GM19240 (cell line): ENCODE data around the gene FLRT2.

Experiments used
- DNase-seq: peaks from one replicate; pipeline ENCODE4 v3.0.0; 2011; ENCODE audit warnings: low spot score; ENCODE audit not compliant: insufficient read length

Gene FLRT2

DNA sequence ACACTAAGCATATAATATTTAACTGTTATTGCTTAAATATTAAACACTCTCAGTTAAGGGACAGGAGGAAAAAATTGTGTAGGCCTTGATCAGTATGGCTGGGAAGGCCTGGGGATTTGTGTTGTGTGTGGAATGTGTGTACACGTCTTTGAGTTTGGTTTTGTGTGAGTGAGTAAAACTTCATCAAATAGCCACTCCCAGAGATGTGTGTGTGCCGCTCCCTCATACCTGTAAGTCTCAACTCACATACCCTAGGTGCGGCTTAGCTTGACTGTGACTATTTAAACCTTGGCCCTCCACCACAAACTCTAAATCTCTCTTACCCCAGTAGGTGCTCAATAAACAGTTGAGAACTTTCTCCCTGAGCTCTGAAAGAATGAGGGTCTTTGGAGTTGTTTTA is 64.3 kb downstream of the FLRT2 start:
- DNase-seq, result no peak

DNA sequence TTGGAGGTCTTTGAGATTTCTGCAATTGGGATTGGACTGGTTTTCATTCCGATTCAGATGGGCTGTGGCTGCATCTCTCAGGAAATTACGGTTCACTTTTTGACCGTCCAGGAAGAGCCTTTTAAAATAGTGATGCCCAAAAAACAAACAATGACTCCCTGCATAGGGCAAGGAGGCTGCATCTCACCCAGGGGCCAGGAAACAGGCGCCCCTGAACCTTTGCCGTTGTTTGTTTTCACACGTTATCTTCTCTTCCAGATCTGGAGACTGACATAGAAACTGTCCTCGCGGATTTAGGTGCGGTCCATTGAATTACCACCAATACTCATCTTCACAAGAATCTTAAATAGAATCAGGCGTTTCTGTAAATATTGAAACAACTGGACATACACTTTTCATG is 66.0 kb downstream of the FLRT2 start:
- no peak for DNase-seq

DNA sequence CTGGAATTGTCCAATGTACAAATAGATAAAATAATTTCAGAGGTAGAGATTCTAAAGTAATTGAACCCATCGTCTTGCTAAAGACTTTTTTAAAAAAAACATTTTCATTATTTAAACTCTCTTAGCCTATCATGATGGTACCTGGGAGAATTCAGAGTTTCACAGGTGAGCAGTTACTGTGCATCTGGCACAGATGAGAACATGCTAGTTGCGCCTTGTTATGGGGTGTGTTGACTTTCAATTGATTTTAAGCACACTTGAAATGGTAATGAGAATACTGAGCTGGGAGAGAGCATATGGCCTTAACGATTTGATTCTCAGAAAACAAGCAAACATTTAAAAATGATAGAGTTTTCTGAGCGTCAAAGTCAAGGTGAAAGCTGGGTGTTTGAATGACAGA is 66.6 kb downstream of the FLRT2 start:
- DNase-seq, result no peak

DNA sequence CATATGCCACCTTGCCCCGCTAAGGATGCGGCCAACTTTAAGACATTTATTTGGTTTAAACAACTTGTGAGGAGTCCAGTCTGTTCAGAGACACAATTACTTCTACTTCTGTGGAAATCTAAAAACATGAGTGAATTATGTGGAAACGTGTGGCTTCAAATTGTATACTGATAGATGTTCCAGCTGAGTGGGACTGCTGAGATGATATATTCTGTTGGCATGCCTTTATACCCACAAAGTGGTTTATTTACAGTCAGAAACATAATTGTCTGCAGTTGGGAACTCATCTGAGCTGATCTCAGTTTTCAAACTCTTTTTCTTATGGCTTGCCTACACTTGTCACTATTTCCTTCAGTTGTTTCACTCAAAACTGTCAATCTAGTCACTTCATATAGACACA is 67.8 kb downstream of the FLRT2 start:
- DNase-seq, result no peak

DNA sequence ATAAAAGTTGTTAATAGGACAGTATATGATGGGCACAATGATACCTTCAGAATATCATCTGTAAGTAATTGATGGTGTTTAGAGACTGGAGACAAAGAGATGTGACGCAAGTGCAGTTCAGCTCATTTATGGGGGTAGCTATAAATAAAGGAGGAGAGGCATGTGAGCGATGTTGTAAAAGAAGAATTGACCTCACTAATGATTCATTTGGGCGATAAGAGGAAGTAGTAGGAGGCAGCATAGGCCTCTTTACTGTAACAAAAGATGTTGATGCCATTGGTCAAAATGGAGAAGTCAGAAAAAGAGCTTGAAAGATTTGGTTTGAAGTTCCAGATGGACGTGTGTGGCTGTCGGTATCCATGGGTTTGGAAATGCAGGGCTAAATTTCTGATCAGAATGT is 70.0 kb downstream of the FLRT2 start:
- DNase-seq, result no peak

DNA sequence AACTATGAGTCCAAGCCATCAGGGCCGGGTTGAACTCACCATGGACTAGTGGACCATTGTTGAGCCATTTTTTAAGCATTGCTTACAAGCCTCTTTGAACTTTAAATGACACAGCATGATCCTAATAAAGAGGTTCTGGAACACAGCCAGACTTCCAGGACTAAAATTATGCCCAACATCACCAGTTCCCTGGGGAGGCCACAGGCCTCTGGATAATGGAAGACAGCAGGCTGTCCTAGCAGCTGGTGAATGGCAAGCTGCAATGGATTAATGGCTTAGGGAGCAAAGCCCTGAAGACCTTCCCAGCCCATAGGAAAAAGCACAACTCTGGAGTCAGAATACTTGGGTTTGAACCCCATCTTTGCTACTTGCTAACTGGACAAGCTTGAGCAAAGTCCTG is 71.3 kb downstream of the FLRT2 start:
- no peak for DNase-seq

DNA sequence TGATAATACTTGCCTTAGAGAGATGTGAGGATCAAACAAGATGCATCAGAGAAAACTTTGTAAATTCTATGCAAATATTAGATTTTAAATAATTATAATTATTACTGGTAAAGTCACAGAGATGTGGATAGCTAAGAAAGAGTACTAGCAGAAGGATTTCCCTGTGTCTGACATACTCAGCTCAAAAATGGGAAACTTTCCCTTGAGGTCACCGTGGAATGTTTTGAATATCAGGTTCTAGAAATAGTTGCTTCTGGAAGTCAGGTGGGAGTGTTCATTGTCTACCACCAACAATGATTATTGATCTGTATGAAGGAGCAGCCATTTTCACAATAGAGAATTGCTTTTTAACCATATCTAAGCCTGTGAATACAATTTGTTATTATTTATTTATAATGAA is 71.7 kb downstream of the FLRT2 start:
- no peak for DNase-seq

DNA sequence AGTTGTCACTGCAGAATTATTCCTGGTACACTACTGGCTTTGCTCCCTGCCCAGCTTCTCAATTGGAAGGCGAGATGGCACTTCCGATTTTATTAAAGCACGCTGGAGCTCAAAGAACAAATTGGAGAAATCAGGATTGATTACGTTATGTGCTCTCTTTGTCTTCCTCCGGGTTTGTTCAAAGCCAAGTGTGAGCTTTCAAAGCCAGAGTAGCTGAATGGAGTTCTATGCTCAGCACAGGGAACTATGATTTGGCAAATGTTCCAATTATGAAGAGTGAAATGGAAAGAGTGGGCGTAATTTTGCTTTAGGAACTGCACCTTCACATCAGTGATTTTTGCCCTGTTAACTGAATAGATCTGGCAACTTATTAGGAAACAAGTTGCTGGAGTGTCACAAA is 72.4 kb downstream of the FLRT2 start:
- no peak for DNase-seq

DNA sequence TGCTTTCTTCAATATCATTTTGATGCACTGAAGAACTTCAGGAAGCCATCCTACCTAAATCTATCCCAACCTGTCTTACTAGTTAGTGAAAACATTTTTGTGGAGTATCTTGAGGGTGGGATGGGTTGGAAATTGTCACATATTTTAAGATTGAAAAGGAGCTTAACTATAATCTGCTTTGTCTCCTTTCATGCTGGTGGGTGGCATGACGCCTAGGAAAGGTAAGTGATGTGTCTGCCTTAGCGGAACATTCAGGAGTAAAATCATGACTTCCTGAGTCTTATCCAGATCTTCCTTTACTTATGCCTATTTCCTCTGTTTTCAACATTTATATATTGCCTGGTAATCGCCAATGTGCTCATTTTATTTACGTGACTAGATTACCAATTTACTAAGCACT is 74.1 kb downstream of the FLRT2 start:
- no peak for DNase-seq

DNA sequence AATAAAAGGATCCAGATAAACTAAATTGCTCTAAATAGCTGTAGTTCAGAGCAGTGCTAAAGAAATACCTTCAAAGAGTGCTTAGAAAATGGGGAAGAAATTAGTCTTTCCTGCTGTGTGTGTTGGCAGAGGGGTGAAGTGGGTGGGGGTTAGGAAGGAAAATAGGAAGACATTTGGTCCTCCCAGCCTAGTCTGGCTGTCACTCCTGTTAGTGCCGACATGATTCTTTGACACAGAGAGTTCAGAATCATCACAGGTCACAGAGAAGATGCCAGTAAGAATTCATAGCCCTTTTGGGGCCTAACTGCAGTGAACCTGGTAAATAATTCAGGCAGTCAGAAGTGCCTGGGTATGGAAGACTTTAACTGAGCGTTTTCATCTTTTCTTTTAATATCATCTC is 74.8 kb downstream of the FLRT2 start:
- no peak for DNase-seq

DNA sequence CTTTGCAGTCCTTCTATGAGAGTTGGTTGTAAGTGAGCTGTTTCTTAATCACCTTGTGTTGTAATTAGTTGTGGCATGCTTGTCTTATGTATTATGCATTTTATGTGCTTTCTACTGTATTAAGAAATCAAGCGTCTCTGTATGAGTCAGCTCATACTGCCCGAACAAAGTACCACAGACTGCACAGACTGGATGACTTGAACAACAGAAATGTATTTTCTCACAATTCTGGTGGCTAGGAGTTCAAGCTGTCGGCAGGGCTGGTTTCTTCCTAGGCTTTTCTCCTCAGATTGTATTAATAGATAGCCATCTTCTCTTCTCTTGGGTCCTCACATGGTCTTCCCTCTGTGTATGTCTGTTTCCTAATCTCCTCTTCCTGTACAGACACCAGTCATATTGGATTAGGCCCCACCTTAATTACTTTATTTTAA is 77.7 kb downstream of the FLRT2 start:
- no peak for DNase-seq

DNA sequence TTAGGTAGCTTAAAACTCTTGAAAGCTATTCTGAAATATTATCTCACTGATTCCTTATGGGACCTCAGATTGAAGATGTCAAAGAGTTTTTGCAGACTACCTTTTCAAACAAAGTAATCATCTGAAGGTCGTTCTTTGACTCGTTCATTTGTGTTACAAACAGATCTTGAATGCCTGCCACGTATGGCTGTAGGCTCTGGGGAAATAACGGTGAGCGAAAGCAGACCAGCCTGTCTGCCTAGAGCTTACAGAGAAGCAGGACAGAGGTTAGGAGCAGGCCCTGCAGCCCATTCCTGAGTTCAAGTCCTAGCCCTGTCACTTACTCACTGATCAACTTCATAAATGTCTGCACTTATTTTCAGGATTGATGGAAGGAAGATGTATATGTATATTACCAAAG is 83.6 kb downstream of the FLRT2 start:
- no peak for DNase-seq

DNA sequence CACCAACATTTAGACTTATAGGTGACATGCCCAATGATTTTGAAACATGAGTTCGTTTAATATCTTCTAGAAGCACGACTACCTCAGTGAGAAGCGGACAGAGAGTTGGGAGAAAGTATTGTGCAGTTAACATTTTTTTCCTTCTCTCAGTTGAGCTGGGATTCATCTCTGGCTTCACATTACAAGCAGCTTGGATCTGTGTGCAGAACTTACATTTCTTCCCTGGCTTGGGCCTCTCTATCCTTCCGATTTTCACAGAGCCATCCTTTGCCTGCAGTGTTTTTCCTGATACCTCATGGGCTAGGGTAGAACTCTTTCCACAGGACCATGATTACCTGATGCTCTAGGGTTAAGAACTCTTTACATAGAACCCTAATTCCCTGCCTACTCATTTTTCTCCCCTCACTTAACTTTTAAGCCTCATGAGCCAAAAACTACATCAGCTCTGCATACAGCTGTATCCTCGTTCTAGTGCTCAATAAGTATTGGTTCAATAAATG is 86.5 kb downstream of the FLRT2 start:
- no peak for DNase-seq

DNA sequence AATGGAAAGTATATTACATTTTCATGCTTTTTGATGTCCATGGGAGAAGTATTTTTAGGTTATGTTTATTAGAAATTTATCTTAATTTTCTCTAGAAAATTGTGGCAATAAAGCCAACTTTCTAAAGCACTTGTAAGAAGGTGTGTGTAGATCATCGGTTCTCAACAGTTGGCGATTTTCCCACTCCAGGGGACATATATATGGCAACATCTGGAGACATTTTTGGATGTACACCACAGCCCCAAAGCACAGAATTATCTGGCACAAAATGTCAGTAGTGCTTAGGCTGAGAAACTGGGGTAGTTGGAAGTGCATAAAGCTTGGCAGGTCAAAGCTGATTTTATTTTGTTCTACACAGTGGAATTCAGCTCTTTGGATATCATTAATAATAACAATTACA is 86.9 kb downstream of the FLRT2 start:
- no peak for DNase-seq

DNA sequence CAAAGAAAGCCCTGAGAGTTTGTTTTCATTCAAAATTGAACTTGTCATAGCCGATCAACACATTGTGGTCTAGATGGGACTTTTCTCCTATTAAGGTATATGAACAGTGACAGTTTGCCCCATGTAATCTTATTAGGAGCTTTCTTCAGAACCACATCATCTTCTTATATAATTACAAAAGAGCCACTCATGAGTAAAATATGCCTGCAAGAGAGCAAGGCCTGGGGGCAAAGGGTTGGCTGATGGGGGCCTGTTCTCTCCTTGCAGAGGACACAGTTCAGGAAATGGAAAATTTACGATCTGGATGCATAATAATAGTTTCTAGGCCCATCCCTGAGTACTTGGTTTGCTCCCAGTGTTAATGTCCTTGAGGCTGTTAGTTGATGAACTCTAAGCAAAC is 87.8 kb downstream of the FLRT2 start:
- DNase-seq, result no peak

DNA sequence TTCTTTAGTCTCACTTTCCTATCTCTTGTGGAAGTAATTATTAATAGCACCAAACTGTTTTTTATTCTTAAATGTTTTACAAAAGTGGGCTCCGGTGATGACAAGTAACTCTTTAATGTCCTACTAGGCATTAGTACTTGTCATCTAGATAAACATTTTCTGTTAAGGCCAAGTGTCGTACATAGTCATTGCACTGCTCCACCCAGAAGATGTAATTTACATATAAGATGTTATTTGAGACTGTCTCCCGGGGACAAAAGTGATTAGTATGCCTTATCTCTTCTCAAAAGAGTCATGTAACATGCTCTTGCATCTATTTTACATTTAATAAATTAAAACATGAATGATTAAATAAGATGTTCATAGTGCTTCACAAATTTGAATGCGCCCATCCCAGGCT is 88.4 kb downstream of the FLRT2 start:
- no peak for DNase-seq

DNA sequence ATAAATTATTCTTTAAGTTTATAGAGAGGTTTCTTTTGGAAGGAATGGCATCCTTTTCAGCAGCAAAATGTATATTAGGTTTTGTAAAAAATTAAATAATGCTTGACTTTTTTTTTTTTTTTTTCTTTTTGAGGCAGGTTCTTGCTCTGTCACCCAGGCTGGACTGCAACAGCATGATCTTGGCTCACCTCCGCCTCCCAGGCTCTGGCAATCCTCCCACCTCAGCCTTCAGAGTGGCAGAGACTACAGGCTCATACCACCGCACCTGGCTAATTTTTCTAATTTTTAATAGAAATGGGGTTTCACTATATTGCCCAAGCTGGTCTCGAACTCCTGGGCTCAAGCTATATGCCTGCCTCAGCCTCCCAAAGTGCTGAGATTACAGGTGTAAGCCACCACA is 89.0 kb downstream of the FLRT2 start:
- DNase-seq, result no peak

DNA sequence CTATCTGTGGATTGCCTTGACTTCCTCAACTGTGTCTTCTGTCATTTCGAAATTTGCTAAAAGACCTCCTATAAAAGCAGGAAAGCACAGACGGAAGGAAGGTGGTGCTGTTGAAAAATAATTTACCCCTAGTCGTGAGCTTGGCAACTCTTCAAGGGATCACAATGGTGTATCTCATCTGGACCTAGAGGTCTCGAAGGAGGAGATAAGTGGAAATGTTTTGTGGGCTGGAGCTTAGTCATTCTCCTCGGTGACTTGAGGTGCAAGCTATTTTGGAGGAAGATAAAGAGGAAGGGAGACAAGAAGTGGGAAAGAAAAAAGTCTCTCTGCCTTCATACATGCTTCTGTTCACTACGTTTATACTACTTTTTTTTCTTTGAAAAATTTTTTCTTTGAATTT is 89.9 kb downstream of the FLRT2 start:
- no peak for DNase-seq

DNA sequence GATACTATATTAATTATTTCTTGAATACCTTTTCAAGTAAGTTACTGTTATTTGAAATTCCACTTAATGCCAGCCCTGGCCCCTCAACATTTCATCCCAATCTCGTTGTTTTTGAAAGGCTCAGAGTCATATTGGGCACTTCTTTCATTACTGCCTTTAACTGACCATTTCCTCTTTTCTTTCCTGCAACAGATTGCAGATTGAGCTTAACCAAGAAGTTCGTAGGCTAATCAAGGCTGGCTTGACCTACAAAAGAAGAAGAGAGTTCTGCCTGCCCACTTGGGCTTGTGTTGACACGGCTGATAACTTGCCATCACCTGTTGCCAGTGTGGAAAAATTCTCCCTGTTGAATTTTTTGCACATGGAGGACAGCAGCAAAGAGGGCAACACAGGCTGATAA is 91.0 kb downstream of the FLRT2 start:
- DNase-seq, result no peak

DNA sequence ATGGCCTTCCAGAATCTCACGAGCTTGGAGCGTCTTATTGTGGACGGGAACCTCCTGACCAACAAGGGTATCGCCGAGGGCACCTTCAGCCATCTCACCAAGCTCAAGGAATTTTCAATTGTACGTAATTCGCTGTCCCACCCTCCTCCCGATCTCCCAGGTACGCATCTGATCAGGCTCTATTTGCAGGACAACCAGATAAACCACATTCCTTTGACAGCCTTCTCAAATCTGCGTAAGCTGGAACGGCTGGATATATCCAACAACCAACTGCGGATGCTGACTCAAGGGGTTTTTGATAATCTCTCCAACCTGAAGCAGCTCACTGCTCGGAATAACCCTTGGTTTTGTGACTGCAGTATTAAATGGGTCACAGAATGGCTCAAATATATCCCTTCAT is 92.2 kb downstream of the FLRT2 start:
- DNase-seq, result no peak

DNA sequence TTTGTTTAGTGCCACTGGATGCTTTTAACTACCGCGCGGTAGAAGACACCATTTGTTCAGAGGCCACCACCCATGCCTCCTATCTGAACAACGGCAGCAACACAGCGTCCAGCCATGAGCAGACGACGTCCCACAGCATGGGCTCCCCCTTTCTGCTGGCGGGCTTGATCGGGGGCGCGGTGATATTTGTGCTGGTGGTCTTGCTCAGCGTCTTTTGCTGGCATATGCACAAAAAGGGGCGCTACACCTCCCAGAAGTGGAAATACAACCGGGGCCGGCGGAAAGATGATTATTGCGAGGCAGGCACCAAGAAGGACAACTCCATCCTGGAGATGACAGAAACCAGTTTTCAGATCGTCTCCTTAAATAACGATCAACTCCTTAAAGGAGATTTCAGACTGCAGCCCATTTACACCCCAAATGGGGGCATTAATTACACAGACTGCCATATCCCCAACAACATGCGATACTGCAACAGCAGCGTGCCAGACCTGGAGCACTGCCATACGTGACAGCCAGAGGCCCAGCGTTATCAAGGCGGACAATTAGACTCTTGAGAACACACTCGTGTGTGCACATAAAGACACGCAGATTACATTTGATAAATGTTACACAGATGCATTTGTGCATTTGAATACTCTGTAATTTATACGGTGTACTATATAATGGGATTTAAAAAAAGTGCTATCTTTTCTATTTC is 93.2 kb downstream of the FLRT2 start:
- DNase-seq, result no peak

DNA sequence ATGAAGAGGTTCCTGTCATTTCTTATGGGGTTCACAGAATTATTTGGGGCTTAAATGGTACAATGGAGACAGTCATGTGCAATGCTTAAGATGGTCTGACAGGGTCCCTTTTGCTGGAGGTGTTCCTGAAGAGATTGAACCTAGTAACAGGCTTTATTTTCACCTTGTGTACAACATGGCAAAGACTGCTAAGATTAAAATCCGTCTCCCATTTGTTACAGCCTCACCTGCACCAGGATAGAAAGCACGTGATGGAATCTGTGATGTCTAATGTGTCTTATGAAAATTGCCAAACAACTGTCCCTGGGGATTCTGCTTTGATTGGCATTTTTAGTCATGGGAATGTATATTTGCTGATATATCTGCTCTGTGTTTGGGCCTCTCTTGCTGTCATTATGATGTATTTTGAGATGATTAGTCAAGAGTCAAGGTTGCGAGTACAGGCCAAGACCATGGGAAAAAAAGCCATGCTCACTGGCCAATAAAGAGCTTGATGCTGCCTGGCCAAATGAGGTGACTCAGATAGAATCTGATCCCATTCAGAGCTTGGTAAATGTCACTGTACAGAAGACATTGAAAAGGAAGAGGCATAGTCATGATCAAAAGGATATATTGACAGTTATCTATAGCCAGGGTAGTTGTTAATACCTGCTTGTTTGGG is 96.1 kb downstream of the FLRT2 start:
- no peak for DNase-seq

DNA sequence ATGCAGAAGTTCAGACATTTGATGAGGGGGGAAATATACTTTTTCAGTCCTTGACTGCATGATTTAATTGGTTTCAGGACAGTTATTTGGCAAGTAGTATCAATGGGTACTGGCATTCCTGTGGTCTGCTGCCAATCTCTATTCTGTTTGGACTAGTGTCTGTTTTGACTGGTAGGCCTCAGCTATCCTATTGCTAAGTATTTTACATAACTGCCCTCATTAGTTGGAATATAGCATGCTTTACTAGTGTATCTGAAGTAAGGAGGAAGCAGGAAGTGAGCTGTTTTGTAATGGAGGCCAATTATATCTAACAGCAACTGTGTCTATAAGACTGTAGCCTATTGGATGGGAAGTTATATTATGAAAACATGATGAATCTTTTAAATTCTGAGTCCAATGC is 104.3 kb downstream of the FLRT2 start:
- DNase-seq, result no peak
